ENCODE data around the gene INSM2. TPM values are rescaled to one million over a fixed set of nuclear protein-coding genes. Genes with fewer than 3 reads are reported as not detected.

INSM2 gene
- total RNA-seq, 1 experiment from 2014 or later: not detected

DNA sequence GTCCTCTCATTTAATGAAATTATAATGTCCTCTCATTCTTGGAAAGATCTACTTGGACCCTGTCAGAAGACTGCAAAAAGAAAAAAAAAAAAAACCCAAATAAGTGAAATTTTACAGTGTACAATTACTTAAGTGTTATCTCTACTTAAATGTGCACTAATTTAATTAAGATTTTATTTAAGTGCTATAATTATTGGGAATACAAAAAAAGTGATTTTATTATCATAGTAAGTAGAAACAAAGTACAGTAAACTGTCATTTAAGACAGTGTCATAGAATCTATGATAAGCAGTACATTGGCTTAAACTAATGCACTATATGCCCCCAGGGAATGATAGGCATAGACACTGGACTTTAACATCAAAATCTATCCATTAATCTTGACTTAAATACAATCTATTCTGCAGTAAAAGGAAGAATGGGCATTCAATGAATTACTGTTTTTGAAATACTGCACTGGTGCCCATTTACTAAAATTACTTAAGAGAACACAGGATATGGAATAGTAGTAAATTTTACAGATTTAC lies 23.3 kb downstream of the INSM2 start:
- POLR2A ChIA-PET: interaction anchor here (0.6 kb wide), 1 partner anchor 60 kb away, joined by 3 read pairs; no protein-coding TSS in a partner anchor
- intact Hi-C loops (cut with micrococcal nuclease; ENCODE audit: unreplicated experiment): no loop called here

DNA sequence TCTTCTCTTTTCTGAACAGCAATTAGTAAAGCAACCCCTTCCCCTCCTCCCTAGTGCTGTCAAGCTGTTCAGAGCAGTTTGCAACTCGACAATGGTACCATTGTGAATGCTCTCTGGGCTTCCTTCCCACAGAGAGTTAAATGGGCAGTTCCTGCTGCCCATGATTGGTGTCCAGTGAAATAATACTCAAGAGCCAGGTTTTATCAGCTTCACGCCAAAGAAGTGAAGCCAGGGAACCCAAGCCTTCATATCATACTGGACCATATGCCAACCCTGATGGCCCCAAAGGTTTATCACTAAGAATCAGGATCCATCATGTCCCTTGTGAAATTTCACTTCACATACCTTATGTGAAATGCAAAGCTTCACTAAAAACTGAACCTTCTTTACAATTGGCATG lies 24.7 kb downstream of the INSM2 start:
- no peak for DNase-seq (ENCODE audit: low read depth, low spot score)
- Histone ChIP-seq H3K9me3 (ENCODE audit: control insufficient read depth, insufficient read depth, low read depth, low read length) (no peaks in the 10 kb centered on the region), H3K27me3 (ENCODE audit: control insufficient read depth, insufficient read depth, low read length) (no peaks in the 10 kb centered on the region), H3K27ac (ENCODE audit: low read length) (no peak overlapping the region), H3K36me3 (ENCODE audit: control insufficient read depth, insufficient read depth, low read length) (no peaks in the 10 kb centered on the region), H3K4me3 (ENCODE audit: low read depth in 2 of 2, low read length in 2 of 2) (no peak overlapping the region), H3K4me1 (ENCODE audit: control insufficient read depth, insufficient read depth, low read length) (no peaks in the 10 kb centered on the region)
- no TSS peak for BruUV-seq (replicated peaks)
- intact Hi-C loops (cut with micrococcal nuclease; ENCODE audit: unreplicated experiment) (no loop called here), in situ Hi-C loops (cut with HindIII; ENCODE audit: low pct_unique_long_range_greater_than_20kb, low sequenced_read_pairs) (no loop called here)
- no peak for ATAC-seq
- POLR2A ChIA-PET: no interaction called here
- CTCF ChIA-PET: no interaction called here
- TF ChIP-seq POLR2AphosphoS5 (IDR thresholded peaks at IDR 0.05; ENCODE audit: low read depth, low read length) (no peak), SIN3A (IDR thresholded peaks at IDR 0.05; ENCODE audit: borderline replicate concordance, insufficient read depth, low read depth, low read length) (no peak), TCF7L2 (IDR thresholded peaks at IDR 0.05; ENCODE audit: low read depth, low read length) (no peak)
- TF ChIP-seq, protein P1, sequence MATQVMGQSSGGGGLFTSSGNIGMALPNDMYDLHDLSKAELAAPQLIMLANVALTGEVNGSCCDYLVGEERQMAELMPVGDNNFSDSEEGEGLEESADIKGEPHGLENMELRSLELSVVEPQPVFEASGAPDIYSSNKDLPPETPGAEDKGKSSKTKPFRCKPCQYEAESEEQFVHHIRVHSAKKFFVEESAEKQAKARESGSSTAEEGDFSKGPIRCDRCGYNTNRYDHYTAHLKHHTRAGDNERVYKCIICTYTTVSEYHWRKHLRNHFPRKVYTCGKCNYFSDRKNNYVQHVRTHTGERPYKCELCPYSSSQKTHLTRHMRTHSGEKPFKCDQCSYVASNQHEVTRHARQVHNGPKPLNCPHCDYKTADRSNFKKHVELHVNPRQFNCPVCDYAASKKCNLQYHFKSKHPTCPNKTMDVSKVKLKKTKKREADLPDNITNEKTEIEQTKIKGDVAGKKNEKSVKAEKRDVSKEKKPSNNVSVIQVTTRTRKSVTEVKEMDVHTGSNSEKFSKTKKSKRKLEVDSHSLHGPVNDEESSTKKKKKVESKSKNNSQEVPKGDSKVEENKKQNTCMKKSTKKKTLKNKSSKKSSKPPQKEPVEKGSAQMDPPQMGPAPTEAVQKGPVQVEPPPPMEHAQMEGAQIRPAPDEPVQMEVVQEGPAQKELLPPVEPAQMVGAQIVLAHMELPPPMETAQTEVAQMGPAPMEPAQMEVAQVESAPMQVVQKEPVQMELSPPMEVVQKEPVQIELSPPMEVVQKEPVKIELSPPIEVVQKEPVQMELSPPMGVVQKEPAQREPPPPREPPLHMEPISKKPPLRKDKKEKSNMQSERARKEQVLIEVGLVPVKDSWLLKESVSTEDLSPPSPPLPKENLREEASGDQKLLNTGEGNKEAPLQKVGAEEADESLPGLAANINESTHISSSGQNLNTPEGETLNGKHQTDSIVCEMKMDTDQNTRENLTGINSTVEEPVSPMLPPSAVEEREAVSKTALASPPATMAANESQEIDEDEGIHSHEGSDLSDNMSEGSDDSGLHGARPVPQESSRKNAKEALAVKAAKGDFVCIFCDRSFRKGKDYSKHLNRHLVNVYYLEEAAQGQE (IDR thresholded peaks at IDR 0.05; ENCODE audit: insufficient read depth in 1 of 2, low read depth in 2 of 2, low read length in 1 of 2): no peak
- TF ChIP-seq, protein P2, sequence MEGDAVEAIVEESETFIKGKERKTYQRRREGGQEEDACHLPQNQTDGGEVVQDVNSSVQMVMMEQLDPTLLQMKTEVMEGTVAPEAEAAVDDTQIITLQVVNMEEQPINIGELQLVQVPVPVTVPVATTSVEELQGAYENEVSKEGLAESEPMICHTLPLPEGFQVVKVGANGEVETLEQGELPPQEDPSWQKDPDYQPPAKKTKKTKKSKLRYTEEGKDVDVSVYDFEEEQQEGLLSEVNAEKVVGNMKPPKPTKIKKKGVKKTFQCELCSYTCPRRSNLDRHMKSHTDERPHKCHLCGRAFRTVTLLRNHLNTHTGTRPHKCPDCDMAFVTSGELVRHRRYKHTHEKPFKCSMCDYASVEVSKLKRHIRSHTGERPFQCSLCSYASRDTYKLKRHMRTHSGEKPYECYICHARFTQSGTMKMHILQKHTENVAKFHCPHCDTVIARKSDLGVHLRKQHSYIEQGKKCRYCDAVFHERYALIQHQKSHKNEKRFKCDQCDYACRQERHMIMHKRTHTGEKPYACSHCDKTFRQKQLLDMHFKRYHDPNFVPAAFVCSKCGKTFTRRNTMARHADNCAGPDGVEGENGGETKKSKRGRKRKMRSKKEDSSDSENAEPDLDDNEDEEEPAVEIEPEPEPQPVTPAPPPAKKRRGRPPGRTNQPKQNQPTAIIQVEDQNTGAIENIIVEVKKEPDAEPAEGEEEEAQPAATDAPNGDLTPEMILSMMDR (IDR thresholded peaks at IDR 0.05): no peak

More for the DNA sequence above, 23.3 kb downstream of the INSM2 start:
- no peaks in the 10 kb centered on the region for H3K36me3 ChIP-seq (ENCODE audit: control insufficient read depth, insufficient read depth, low read length)
- H3K4me3 ChIP-seq (ENCODE audit: low read depth in 2 of 2, low read length in 2 of 2): no peak overlapping the region
- H3K9me3 ChIP-seq (ENCODE audit: control insufficient read depth, insufficient read depth, low read depth, low read length): no peaks in the 10 kb centered on the region
- H3K27ac ChIP-seq (ENCODE audit: low read length): no peak overlapping the region
- no TSS peak for BruUV-seq (replicated peaks)
- no peak for ATAC-seq
- H3K4me1 ChIP-seq (ENCODE audit: control insufficient read depth, insufficient read depth, low read length): no peaks in the 10 kb centered on the region
- CTCF ChIA-PET: no interaction called here
- no peaks in the 10 kb centered on the region for H3K27me3 ChIP-seq (ENCODE audit: control insufficient read depth, insufficient read depth, low read length)
- TF ChIP-seq, protein P2 (IDR thresholded peaks at IDR 0.05): no peak
- TF ChIP-seq, protein P1 (IDR thresholded peaks at IDR 0.05; ENCODE audit: insufficient read depth in 1 of 2, low read depth in 2 of 2, low read length in 1 of 2): no peak
- TF ChIP-seq POLR2AphosphoS5 (IDR thresholded peaks at IDR 0.05; ENCODE audit: low read depth, low read length) (no peak), TCF7L2 (IDR thresholded peaks at IDR 0.05; ENCODE audit: low read depth, low read length) (no peak), SIN3A (IDR thresholded peaks at IDR 0.05; ENCODE audit: borderline replicate concordance, insufficient read depth, low read depth, low read length) (no peak)
- DNase-seq (ENCODE audit: low read depth, low spot score): no peak
- in situ Hi-C loops (cut with HindIII; ENCODE audit: low pct_unique_long_range_greater_than_20kb, low sequenced_read_pairs): no loop called here
